Measurements from ENCODE around the gene OSBPL9.

GRCh38 chr1:51691920-51692319 lies 75.0 kb downstream of the OSBPL9 start:
- TF ChIP-seq CTCF (IDR thresholded peaks at IDR 0.05) (no peak), ZFX (IDR thresholded peaks at IDR 0.05; ENCODE audit: borderline replicate concordance) (no peak)

Measured in 22Rv1 (cell line).